ENCODE data around the gene DEPDC5. TPM values are rescaled to one million over a fixed set of nuclear protein-coding genes. Genes with fewer than 3 reads are reported as not detected.

The DEPDC5 gene
- total RNA-seq, 3 donors from 2014 or later (not counting 1 experiment from before 2014, with no cell fraction given) = 56.7 to 67.9 (median 62.6) TPM

GRCh38 chr22:31926024-31926423 is 172.2 kb downstream of the DEPDC5 start:
- H3K4me3 Mint-ChIP-seq = no peak overlapping the region
- H3K27ac ChIP-seq (ENCODE audit: low read length) = no peak overlapping the region
- H3K4me3 ChIP-seq (ENCODE audit: low read length) = no peak overlapping the region
- peaks cover 0 to 2% of the 10 kb centered on the region in 2 donors for H3K9me3 Mint-ChIP-seq
- H3K4me1 ChIP-seq (ENCODE audit: control insufficient read depth, insufficient read depth, low read length) = peaks cover 5% of the 10 kb centered on the region
- peaks cover 6 to 7% of the 10 kb centered on the region in 2 donors for H3K27me3 Mint-ChIP-seq (ENCODE audit: low read depth in 2 of 2)
- intact Hi-C loops (cut with micrococcal nuclease) = no loop called here
- ATAC-seq (no peak), DNase-seq (no peak)
- 93% methylated on average over 1 of the region's 1 CpG for WGBS (ENCODE audit: insufficient coverage)
- no peaks in the 10 kb centered on the region for H3K27me3 ChIP-seq (ENCODE audit: control insufficient read depth, insufficient read depth, low read length)
- no peaks in the 10 kb centered on the region for H3K4me1 Mint-ChIP-seq
- H3K27ac Mint-ChIP-seq = no peak overlapping the region
- H3K9me3 ChIP-seq (ENCODE audit: control insufficient read depth, insufficient read depth, low read length) = no peaks in the 10 kb centered on the region
- TF ChIP-seq CTCF (IDR thresholded peaks at IDR 0.05) = no peak
- no peaks in the 10 kb centered on the region for H3K36me3 Mint-ChIP-seq
- no peaks in the 10 kb centered on the region for H3K36me3 ChIP-seq (ENCODE audit: control insufficient read depth, insufficient read depth, low read length)

GRCh38 chr22:31926969-31927368 is 173.2 kb downstream of the DEPDC5 start:
- H3K27ac Mint-ChIP-seq = no peak overlapping the region
- intact Hi-C loops (cut with micrococcal nuclease) = no loop called here
- no peak for TF ChIP-seq CTCF (IDR thresholded peaks at IDR 0.05)

GRCh38 chr22:31927562-31927961 is 173.7 kb downstream of the DEPDC5 start:
- Histone ChIP-seq H3K4me1 (ENCODE audit: control insufficient read depth, insufficient read depth, low read length) (peaks cover 1% of the 10 kb centered on the region), H3K4me3 (ENCODE audit: low read length) (no peak overlapping the region), H3K27ac (ENCODE audit: low read length) (no peak overlapping the region), H3K9me3 (ENCODE audit: control insufficient read depth, insufficient read depth, low read length) (no peaks in the 10 kb centered on the region), H3K27me3 (ENCODE audit: control insufficient read depth, insufficient read depth, low read length) (no peaks in the 10 kb centered on the region), H3K36me3 (ENCODE audit: control insufficient read depth, insufficient read depth, low read length) (no peaks in the 10 kb centered on the region)
- ATAC-seq (no peak), DNase-seq (no peak)
- Mint-ChIP-seq H3K4me1 (no peaks in the 10 kb centered on the region), H3K36me3 (no peaks in the 10 kb centered on the region), H3K9me3 (peaks cover 0 to 2% of the 10 kb centered on the region in 2 donors), H3K27ac (no peak overlapping the region), H3K4me3 (no peak overlapping the region), H3K27me3 (ENCODE audit: low read depth in 2 of 2) (peaks cover 6 to 7% of the 10 kb centered on the region in 2 donors)
- WGBS (ENCODE audit: insufficient coverage) = 92% methylated on average over 3 of the region's 3 CpGs
- no peak for TF ChIP-seq CTCF (IDR thresholded peaks at IDR 0.05)
- intact Hi-C loops (cut with micrococcal nuclease) = no loop called here

More at GRCh38 chr22:31926969-31927368, 173.2 kb downstream of the DEPDC5 start:
- H3K36me3 Mint-ChIP-seq = no peaks in the 10 kb centered on the region
- no peak for DNase-seq
- H3K27me3 Mint-ChIP-seq (ENCODE audit: low read depth in 2 of 2) = peaks cover 6 to 7% of the 10 kb centered on the region in 2 donors
- Histone ChIP-seq H3K4me3 (ENCODE audit: low read length) (no peak overlapping the region), H3K27ac (ENCODE audit: low read length) (no peak overlapping the region), H3K4me1 (ENCODE audit: control insufficient read depth, insufficient read depth, low read length) (peaks cover 5% of the 10 kb centered on the region), H3K36me3 (ENCODE audit: control insufficient read depth, insufficient read depth, low read length) (no peaks in the 10 kb centered on the region), H3K9me3 (ENCODE audit: control insufficient read depth, insufficient read depth, low read length) (no peaks in the 10 kb centered on the region), H3K27me3 (ENCODE audit: control insufficient read depth, insufficient read depth, low read length) (no peaks in the 10 kb centered on the region)
- H3K9me3 Mint-ChIP-seq = peaks cover 0 to 2% of the 10 kb centered on the region in 2 donors
- no peak for ATAC-seq
- no peak overlapping the region for H3K4me3 Mint-ChIP-seq
- no peaks in the 10 kb centered on the region for H3K4me1 Mint-ChIP-seq

- H3K4me1 Mint-ChIP-seq = no peaks in the 10 kb centered on the region
- Histone ChIP-seq H3K4me3 (ENCODE audit: low read length) (no peak overlapping the region), H3K36me3 (ENCODE audit: control insufficient read depth, insufficient read depth, low read length) (no peaks in the 10 kb centered on the region), H3K4me1 (ENCODE audit: control insufficient read depth, insufficient read depth, low read length) (no peaks in the 10 kb centered on the region), H3K27ac (ENCODE audit: low read length) (no peak overlapping the region), H3K27me3 (ENCODE audit: control insufficient read depth, insufficient read depth, low read length) (no peaks in the 10 kb centered on the region), H3K9me3 (ENCODE audit: control insufficient read depth, insufficient read depth, low read length) (no peaks in the 10 kb centered on the region)
- TF ChIP-seq CTCF (IDR thresholded peaks at IDR 0.05) = no peak
- no peak overlapping the region for H3K27ac Mint-ChIP-seq
- H3K27me3 Mint-ChIP-seq (ENCODE audit: low read depth in 2 of 2) = peaks cover 6 to 7% of the 10 kb centered on the region in 2 donors
- ATAC-seq (no peak), DNase-seq (no peak)
- no peak overlapping the region for H3K4me3 Mint-ChIP-seq
- peaks cover 0 to 2% of the 10 kb centered on the region in 2 donors for H3K9me3 Mint-ChIP-seq
- H3K36me3 Mint-ChIP-seq = no peaks in the 10 kb centered on the region
- 80% methylated on average over 8 of the region's 8 CpGs for WGBS (ENCODE audit: insufficient coverage)
- intact Hi-C loops (cut with micrococcal nuclease) = no loop called here
These were observed 175.5 kb downstream of the DEPDC5 start for GRCh38 chr22:31929167-31929930.
